Ascending aorta (tissue), 2 donors: Measurements from ENCODE around the gene MDC1. TPM values are rescaled to one million over a fixed set of nuclear protein-coding genes. Genes with fewer than 3 reads are reported as not detected.

ENCODE experiments used
- DNase-seq, 2 donors: peaks; one replicate each; pipeline ENCODE4 v3.0.0-alpha.2; 2019; ENCODE audit warnings: low spot score in 2 of 2
- H3K27ac ChIP-seq, 2 donors: fragments of 200-600 bp; sonication (generic); one replicate each; pipeline ENCODE4 v1.5.1; 2016 to 2017; ENCODE audit warnings: mild to moderate bottlenecking in 1 of 2
- H3K27me3 ChIP-seq: fragments of 200-600 bp; sonication (generic); one replicate; pipeline ENCODE4 v1.5.1; 2017
- H3K36me3 ChIP-seq, 2 donors: fragments of 200-600 bp; sonication (generic); one replicate each; pipeline ENCODE4 v1.5.1; 2016
- H3K4me1 ChIP-seq, 2 donors: fragments of 200-600 bp; sonication (generic); one replicate each; pipeline ENCODE4 v1.5.1; 2016 to 2017; ENCODE audit warnings: mild to moderate bottlenecking in 1 of 2
- H3K4me3 ChIP-seq, 2 donors: fragments of 200-600 bp; sonication (generic); one replicate each; pipeline ENCODE4 v1.5.1; 2016 to 2017; ENCODE audit warnings: mild to moderate bottlenecking in 1 of 2
- H3K9me3 ChIP-seq, 2 donors: fragments of 200-600 bp; sonication (generic); one replicate each; pipeline ENCODE4 v1.5.1; 2016
- CTCF ChIP-seq, 3 experiments: fragments of 200-600 bp in 2 of 3; fragments of 450-650 bp in 1 of 3; sonication (generic) in 2 of 3; IDR thresholded peaks; one replicate each; pipeline ENCODE4 v1.5.1; 2016 to 2019; ENCODE audit warnings: antibody characterized with exemption in 3 of 3, mild to moderate bottlenecking in 1 of 3, moderate library complexity in 1 of 3
- intact Hi-C: fragments of 100-400 bp; cut with DNase I; formaldehyde crosslinking; loops from one replicate; pipeline ENCODE4 v1.15.1; 2023
- total RNA-seq: library from RNA; depleted of rRNA; stranded (reverse); fragments of >200 nt; gene quantifications from one replicate; pipeline ENCODE4 v1.1.0, GENCODE V29; 2016

The MDC1 gene
- total RNA-seq, 1 donor from 2014 or later = 27.1 TPM

GRCh38 chr6:30687659-30688431, 29.2 kb downstream of the MDC1 start:
- TF ChIP-seq CTCF (IDR thresholded peaks at IDR 0.05) = peak; percentile 23 to 54 (median 25)
- peak overlapping the region; percentile 99 for H3K27ac ChIP-seq
- H3K9me3 ChIP-seq = no peaks in the 10 kb centered on the region
- H3K4me1 ChIP-seq = peaks cover 7 to 27% of the 10 kb centered on the region in 2 donors
- H3K4me3 ChIP-seq = peak overlapping the region; percentile 75 to 91
- DNase-seq = no peak
- H3K27me3 ChIP-seq = no peaks in the 10 kb centered on the region
- intact Hi-C loops = loop anchor here (1.0 kb wide), 1 partner anchor 29 kb away; the partner anchor contains the start of gene MDC1
- H3K36me3 ChIP-seq = no peaks in the 10 kb centered on the region

DNA sequence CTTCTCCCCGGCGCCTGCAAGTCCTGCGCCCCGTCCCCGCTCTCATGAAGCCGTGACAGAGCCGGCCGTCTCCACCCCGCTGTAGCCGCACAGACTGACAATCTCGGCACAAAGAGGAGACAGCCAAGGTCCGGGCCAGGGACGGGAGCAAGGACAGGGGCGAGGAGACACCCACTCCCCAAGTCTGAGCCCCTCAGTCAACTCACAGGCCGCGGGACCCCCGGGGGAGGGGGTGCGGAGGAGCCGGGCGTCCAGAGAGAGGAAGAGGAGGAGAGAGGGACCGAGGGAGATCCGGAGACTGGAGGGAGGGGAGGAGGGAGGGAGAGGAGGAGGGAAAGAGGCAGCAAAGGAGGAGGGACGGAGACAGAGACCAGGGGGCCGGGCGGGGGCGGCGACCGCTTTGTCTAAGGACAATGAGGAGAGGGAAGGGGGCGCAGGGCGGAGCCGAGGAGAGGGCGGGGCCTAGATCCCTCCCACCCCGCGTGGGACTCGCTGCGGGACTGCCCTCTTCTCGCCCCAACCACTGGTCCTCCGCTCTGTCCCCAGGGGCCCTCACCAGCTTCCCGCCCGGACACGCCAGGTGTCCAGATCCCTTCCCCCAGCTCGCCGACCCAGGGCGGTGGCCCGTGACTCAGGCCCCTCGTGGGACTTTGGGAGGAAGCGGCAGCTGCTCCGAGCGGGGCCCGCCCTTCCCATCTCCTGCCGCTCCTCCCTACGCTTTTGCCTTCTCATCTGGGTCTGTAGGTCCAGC, 30.0 kb downstream of the MDC1 start:
- Histone ChIP-seq H3K27ac (peak overlapping the region; percentile 99), H3K9me3 (no peaks in the 10 kb centered on the region), H3K27me3 (no peaks in the 10 kb centered on the region), H3K36me3 (no peaks in the 10 kb centered on the region), H3K4me1 (peaks cover 7 to 31% of the 10 kb centered on the region in 2 donors), H3K4me3 (peak overlapping the region; percentile 75 to 91)
- intact Hi-C loops = loop anchor here (1.0 kb wide), 2 partner anchors 30 to 34 kb away; partner anchors contain the start of gene MDC1
- peak; percentile 91 to 98 for DNase-seq
- no peak for TF ChIP-seq CTCF (IDR thresholded peaks at IDR 0.05)

- TF ChIP-seq CTCF (IDR thresholded peaks at IDR 0.05) = no peak
- DNase-seq = peak in 1 of 2 donors; percentile 94
- Histone ChIP-seq H3K9me3 (no peaks in the 10 kb centered on the region), H3K36me3 (peaks cover 0 to 2% of the 10 kb centered on the region in 2 donors), H3K4me3 (peak within 1 kb of the TSS; percentile 75 to 91), H3K27ac (peak within 1 kb of the TSS; percentile 99), H3K27me3 (no peaks in the 10 kb centered on the region), H3K4me1 (peaks cover 7 to 36% of the 10 kb centered on the region in 2 donors)
- intact Hi-C loops = loop anchor here (1.0 kb wide), 1 partner anchor 35 kb away; no protein-coding TSS in a partner anchor
Measured at GRCh38 chr6:30686009-30686907, 30.8 kb downstream of the MDC1 start, which contains the start of gene PPP1R18. Gene PPP1R18 (minus strand): TSS chr6:30686645. CDS start chr6:30686018, 627 bp downstream.

- DNase-seq = no peak
- Histone ChIP-seq H3K27ac (peak overlapping the region; percentile 99), H3K4me3 (peak overlapping the region; percentile 75 to 91), H3K4me1 (peaks cover 12 to 45% of the 10 kb centered on the region in 2 donors), H3K36me3 (peaks cover 4 to 5% of the 10 kb centered on the region in 2 donors), H3K9me3 (no peaks in the 10 kb centered on the region), H3K27me3 (no peaks in the 10 kb centered on the region)
- intact Hi-C loops = loop anchor here (1.0 kb wide), 1 partner anchor 36 kb away; no protein-coding TSS in a partner anchor
- TF ChIP-seq CTCF (IDR thresholded peaks at IDR 0.05) = peak in 1 of 3 experiments; percentile 13
Measured at GRCh38 chr6:30685157-30686008, 31.7 kb downstream of the MDC1 start.
